Stimulated activated effector memory CD8-positive, alpha-beta T cell treated with anti-CD3 and anti-CD28 coated beads, Interleukin-12 subunit alpha, Interleukin-12 subunit beta, amount 100 ng/mL, for 72 hours (primary cell): ENCODE data around the gene MAP7.
"Not testable (repeated sequence)": the region's sequence is repeated elsewhere in the genome, so short reads cannot be mapped to it uniquely, and the experiment has no call there.

Source experiments
- ATAC-seq: fragments of 150-1000 bp; cut with Tn5 transposase; 2 replicates; pipeline ENCODE4 v1.10.0; 2021
- DNase-seq, 2 donors: peaks; one replicate each; pipeline ENCODE4 v3.0.0; 2021 to 2022; ENCODE audit warnings: low spot score in 2 of 2
- H3K27ac Mint-ChIP-seq: one replicate; pipeline ENCODE4 v1.8.0; 2022; ENCODE audit warnings: mild to moderate bottlenecking, mixed read lengths
- H3K36me3 Mint-ChIP-seq: one replicate; pipeline ENCODE4 v1.8.0; 2022; ENCODE audit warnings: mild to moderate bottlenecking, mixed read lengths
- H3K4me1 Mint-ChIP-seq: one replicate; pipeline ENCODE4 v1.8.0; 2022; ENCODE audit warnings: mixed read lengths
- H3K4me3 Mint-ChIP-seq: one replicate; pipeline ENCODE4 v1.8.0; 2022; ENCODE audit warnings: mild to moderate bottlenecking, mixed read lengths
- H3K9me3 Mint-ChIP-seq: one replicate; pipeline ENCODE4 v1.8.0; 2022; ENCODE audit warnings: mixed read lengths

Gene MAP7

DNA sequence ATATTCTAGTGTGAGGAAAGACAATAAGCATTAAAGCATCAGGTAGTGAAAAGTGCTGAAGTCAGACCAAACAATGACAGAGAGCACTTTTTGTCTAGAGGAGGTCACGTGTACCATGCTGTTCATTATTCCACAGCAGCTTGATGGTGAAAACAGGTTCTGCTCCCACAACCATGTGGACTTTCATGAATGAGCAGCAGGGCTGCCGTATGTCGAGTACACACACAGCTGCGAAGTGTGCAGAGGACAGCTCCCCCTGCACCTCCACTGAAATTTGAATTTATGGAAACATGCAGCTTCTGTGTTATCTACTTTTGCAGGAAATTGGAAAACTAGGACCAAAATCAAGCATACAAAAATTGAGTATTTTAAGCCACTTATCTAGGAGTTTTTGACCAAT is 85.3 kb downstream of the MAP7 start:
- H3K9me3 Mint-ChIP-seq, result no peaks in the 10 kb centered on the region
- peaks cover 6% of the 10 kb centered on the region for H3K4me1 Mint-ChIP-seq
- H3K36me3 Mint-ChIP-seq, result no peaks in the 10 kb centered on the region
- H3K27ac Mint-ChIP-seq, result no peak overlapping the region
- no peak for DNase-seq
- no peak overlapping the region for H3K4me3 Mint-ChIP-seq
- ATAC-seq, result no peak

DNA sequence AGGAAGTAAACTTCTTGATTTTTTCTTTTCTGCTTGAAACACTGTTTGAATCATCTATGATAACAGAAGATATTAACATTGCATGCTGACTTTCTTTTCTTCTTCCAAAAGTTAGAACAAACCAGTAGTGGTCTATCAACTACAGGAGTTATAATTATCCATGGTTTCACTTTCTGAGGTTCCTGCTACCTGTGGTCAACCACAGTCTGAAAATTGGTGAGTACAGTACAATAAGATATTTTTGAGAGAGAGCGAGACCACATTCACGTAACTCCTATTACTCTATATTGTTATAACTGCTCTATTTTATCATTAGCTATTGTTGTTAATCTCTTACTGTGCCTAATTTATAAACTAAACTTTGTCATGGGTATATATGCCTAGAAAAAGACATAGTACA is 86.1 kb downstream of the MAP7 start:
- ATAC-seq (no peak), DNase-seq (no peak)
- Mint-ChIP-seq H3K9me3 (no peaks in the 10 kb centered on the region), H3K4me3 (no peak overlapping the region), H3K4me1 (peaks cover 2% of the 10 kb centered on the region), H3K36me3 (no peaks in the 10 kb centered on the region), H3K27ac (no peak overlapping the region)

DNA sequence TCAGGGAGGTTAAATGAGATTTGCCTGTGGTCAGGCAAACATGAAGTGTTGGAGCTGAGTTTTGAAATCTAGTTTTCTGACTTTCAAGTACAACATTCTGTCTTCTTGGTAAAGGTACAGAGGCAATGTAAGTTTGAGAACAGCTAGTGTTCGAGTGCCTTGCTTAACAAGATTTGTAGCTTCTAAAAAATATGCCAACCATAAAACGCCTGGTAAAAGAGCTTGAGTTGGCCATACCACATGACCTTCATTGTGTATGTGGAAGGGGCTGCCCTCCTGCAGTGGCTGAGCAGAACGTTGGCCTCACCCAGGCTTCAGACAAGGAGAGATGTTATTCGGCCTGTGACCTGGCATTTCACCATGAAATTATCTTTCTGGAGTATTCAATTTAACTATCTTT is 86.5 kb downstream of the MAP7 start:
- Mint-ChIP-seq H3K4me3 (no peak overlapping the region), H3K27ac (no peak overlapping the region), H3K36me3 (no peaks in the 10 kb centered on the region), H3K4me1 (no peaks in the 10 kb centered on the region), H3K9me3 (no peaks in the 10 kb centered on the region)
- no peak for ATAC-seq
- DNase-seq, result no peak

DNA sequence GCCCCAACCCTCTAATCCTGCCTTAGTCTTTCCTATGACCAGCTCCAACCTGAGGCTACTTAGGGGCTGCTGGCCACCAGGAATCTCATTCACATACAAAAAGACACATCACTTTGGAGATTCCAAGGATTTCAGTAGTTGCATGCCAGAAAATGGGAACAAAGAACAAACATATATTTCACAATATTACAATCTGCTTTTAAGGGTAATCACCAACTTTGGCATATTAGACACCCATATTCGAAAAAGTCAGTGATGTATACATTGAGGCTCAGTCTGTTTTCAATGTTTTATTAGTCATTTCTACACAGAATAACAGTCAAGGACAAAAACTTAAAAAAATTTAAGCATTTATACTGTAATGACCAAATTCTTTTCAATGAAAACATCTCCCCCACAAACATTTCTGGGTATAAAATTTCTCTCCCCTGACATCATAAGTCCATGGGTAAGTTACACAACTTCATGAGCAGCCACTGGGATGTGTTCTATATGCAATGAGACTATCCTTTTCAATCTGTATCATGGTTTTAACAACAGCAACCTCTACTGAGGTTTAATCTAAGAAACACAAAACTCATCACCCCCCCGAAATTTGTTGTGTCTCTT is 103.5 kb downstream of the MAP7 start:
- Mint-ChIP-seq H3K9me3 (no peaks in the 10 kb centered on the region), H3K27ac (no peak overlapping the region), H3K4me1 (no peaks in the 10 kb centered on the region), H3K36me3 (no peaks in the 10 kb centered on the region), H3K4me3 (no peak overlapping the region)
- ATAC-seq (no peak), DNase-seq (no peak)

DNA sequence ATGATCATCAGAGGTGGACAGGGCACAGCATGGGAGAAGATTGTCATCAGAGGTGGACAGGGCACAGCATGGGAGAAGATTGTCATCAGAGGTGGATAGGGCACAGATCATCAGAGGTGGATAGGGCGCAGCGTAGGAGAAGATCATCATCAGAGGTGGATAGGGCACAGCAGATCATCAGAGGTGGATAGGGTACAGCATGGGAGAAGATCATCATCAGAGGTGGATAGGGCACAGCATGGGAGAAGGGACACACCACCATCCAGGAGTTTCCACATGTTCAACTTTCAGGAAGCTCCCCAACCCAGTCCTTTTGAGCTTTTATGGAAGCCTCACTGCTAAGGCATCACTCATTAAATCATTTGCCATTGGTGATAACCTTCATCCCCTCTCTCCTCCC is 104.1 kb downstream of the MAP7 start:
- H3K4me3 Mint-ChIP-seq, result no peak overlapping the region
- no peaks in the 10 kb centered on the region for H3K36me3 Mint-ChIP-seq
- H3K4me1 Mint-ChIP-seq, result no peaks in the 10 kb centered on the region
- H3K27ac Mint-ChIP-seq, result no peak overlapping the region
- H3K9me3 Mint-ChIP-seq, result no peaks in the 10 kb centered on the region
- ATAC-seq (no peak), DNase-seq (no peak)

DNA sequence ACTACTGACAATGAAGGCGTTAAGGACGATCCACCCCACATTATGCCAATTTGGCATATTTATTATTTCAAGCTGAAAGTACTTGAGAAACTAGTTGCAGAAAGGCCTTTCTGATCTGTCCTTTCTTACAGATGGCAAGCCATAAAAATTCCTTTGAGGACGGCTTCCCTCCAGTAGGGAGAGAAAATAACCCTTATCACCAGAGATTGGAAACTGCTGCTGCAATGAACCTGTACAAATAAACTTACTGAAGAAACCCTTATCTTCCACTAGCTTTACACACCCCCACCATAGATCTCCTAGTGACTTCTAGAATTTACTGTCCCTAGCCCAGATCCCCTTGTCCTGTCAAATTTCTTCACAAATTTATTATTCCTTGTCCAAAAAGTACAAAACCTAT is 105.2 kb downstream of the MAP7 start:
- DNase-seq (no peak), ATAC-seq (no peak)
- H3K27ac Mint-ChIP-seq, result no peak overlapping the region
- H3K4me3 Mint-ChIP-seq, result no peak overlapping the region
- no peaks in the 10 kb centered on the region for H3K36me3 Mint-ChIP-seq
- H3K9me3 Mint-ChIP-seq, result no peaks in the 10 kb centered on the region
- no peaks in the 10 kb centered on the region for H3K4me1 Mint-ChIP-seq

DNA sequence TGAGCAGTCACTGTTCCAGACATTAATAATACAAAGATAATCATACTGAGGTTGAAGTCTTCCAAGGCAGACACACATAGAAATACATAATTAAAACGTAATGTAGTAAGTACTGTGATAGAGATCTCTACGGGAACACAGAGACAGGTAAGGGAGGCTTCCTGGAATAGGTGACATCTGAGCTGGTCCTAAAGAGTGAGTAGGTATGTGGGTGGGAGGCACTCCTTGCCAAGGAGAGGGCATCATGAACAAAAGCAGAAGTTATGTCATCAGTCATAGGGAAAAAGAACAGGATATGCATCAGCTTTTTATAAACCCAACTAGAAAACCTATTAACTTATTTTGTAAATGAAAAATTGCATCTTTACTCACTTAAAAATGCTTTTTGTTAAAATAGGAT is 110.0 kb downstream of the MAP7 start:
- ATAC-seq (no peak), DNase-seq (no peak)
- H3K36me3 Mint-ChIP-seq, result no peaks in the 10 kb centered on the region
- no peaks in the 10 kb centered on the region for H3K4me1 Mint-ChIP-seq
- no peaks in the 10 kb centered on the region for H3K9me3 Mint-ChIP-seq
- no peak overlapping the region for H3K27ac Mint-ChIP-seq
- H3K4me3 Mint-ChIP-seq, result no peak overlapping the region

DNA sequence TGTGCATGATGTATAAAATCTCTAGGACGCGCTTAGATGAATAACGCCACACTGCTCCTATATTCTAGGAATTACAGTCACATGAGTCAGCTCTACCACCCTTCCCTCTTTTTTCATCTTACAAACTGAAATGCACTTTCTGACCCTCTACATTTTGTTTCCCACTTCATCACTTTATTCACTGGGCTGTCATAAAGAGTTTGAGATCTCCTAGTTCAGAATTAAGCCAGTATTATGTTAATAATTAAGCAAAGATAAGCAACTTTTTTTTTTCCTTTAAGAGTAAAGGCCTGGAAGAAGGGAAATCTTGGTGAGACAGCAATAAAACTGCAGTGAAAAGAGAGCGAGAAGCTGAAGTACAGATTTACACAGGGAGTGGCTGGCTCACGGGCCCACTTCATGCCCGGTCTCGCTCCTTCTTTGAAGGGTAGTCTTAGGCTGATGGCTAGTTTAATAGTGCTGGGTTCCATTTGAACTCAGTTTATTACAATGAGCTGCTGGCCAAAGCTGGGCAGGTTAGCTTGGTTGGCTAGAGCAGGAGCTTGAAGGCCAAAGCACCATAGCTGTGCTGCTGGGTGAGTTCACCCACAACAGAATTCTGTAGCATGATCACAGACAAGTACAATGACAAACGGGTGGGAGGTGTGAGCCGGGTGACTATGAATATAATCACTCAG is 110.6 kb downstream of the MAP7 start:
- ATAC-seq, result no peak
- Mint-ChIP-seq H3K4me1 (no peaks in the 10 kb centered on the region), H3K36me3 (no peaks in the 10 kb centered on the region), H3K9me3 (no peaks in the 10 kb centered on the region), H3K27ac (no peak overlapping the region), H3K4me3 (no peak overlapping the region)
- DNase-seq, result no peak

DNA sequence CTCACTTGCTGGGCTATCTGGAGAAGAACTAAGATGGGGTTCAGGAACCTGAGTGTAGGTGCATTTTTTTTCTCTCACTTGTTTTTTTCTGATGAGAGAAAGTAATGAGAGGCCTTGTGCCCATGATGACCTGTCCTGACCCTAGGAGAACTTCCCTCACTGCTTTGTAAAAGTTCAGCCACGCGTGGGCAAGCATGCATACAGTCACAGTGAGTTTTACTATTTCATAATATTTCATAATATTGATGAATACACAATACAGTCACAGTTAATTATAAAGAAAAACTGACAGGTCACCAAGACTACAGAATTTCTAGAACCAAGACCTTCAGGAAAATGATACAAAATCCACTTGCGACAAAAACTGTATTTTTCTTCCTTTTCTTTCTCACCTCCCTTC is 111.8 kb downstream of the MAP7 start:
- Mint-ChIP-seq H3K27ac (no peak overlapping the region), H3K4me3 (no peak overlapping the region), H3K4me1 (no peaks in the 10 kb centered on the region), H3K36me3 (no peaks in the 10 kb centered on the region), H3K9me3 (no peaks in the 10 kb centered on the region)
- no peak for ATAC-seq
- DNase-seq, result no peak

DNA sequence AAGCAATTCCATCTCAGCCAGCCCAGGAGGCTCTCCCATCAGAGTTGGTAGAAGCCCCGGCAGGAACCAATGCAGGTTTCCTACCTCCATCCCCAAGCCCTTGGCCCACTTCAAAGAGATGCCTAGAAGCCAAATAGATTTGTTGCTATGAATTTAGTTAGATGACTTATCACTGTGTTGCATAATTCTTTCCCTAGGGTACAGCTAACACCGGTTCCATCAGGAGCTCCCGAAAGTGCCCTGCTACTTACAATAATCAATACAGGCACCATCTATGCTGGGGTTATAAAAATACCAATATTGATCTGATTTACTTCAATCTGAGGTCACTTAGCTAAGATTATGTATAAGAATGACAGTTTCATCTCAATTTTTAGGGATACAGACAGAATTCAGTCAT is 113.0 kb downstream of the MAP7 start:
- H3K27ac Mint-ChIP-seq, result no peak overlapping the region
- no peak overlapping the region for H3K4me3 Mint-ChIP-seq
- H3K4me1 Mint-ChIP-seq, result no peaks in the 10 kb centered on the region
- H3K9me3 Mint-ChIP-seq, result no peaks in the 10 kb centered on the region
- no peaks in the 10 kb centered on the region for H3K36me3 Mint-ChIP-seq
- ATAC-seq, result no peak
- DNase-seq, result no peak

DNA sequence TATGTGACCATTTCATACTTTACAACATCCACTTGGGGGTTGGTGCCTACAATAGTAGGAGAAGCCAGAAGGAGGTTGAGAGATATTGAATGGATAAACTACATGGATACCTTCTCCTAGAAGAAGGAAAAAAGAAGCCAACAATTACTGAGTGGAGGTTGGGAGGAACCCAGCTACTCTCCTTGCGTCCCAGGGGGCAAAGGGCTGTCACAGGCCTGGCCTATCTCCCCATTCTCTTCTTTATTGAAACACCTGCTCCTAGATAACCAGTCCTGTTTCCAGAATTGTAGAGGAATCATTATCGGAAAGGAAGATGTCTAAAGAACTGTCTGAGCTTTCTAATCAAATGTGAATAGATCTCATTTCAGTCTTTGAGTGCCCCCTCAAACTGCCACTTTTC is 115.1 kb downstream of the MAP7 start:
- Mint-ChIP-seq H3K9me3 (no peaks in the 10 kb centered on the region), H3K27ac (no peak overlapping the region), H3K36me3 (no peaks in the 10 kb centered on the region), H3K4me3 (no peak overlapping the region), H3K4me1 (no peaks in the 10 kb centered on the region)
- no peak for ATAC-seq
- DNase-seq, result no peak

DNA sequence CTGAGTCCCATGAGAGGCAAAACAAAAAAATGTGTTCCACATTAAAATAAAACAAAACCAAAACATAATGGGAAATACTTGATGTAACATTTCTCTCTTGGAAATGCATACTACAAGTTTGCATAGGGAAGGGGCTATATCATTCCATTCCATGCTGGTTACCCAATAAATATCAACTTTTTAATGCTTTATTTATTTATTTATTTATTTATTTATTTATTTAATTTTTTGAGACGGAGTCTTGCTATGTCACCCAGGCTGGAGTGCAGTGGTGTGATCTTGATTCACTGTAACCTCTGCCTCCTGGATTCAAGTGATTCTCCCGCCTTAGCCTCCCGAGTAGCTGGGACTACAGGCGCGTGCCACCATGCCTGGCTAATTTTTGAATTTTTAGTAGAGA is 118.9 kb downstream of the MAP7 start:
- not testable (repeated sequence) for H3K36me3 Mint-ChIP-seq, H3K4me3 Mint-ChIP-seq, H3K27ac Mint-ChIP-seq, H3K9me3 Mint-ChIP-seq, ATAC-seq, DNase-seq, H3K4me1 Mint-ChIP-seq

DNA sequence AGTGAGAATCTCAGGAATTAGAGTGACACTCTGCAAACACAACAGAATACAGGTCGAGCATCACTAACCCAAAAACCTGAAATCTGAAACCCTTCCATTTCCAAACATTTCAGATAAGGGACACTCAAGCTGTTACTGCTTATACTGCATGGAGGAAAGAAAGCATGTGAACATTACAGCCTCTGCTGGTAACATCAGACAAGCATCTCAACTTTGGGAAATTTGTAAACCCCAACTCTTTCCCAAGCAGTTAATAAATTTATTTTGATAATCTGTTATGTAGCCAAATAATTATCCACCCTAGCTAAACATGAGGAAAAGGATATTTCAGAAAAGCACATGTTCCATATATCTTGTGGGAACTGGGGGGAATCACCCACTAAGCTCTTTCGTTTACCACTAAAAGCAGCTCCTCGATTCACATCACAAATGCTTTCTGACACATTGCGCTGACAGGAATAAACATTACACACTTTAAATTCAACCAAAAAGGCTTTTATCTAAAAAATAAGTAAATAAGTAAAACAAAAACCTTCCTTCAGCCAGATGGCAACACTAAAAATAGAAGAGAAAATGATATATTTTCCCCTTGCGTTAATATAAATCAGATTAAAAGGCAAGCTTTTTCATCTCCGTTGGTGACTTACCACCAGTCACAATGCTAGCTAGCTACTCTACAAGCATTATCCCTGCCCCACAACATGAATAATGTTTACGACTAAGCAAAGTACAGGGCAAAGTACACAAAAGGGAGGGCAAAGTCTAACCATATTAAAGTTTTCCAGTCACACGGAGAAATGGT is 120.8 kb downstream of the MAP7 start:
- no peak overlapping the region for H3K4me3 Mint-ChIP-seq
- H3K9me3 Mint-ChIP-seq, result no peaks in the 10 kb centered on the region
- DNase-seq (no peak), ATAC-seq (no peak)
- no peak overlapping the region for H3K27ac Mint-ChIP-seq
- H3K4me1 Mint-ChIP-seq, result no peaks in the 10 kb centered on the region
- H3K36me3 Mint-ChIP-seq, result no peaks in the 10 kb centered on the region

DNA sequence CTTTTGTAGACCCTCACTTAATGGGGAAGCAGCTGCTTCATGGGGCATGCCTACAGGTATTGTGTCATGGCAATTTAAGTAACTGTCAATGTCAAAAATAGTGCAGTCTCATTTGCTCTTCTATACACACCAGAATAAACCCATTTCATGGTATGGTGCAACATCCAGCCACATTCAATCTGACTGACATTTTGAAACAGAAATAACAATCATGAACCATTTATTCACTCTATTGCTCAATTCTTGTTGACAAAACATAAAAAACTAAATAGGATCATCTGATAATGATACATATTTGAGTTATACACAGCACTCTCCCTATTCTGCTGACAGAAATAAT is 122.9 kb downstream of the MAP7 start:
- no peaks in the 10 kb centered on the region for H3K4me1 Mint-ChIP-seq
- DNase-seq (no peak), ATAC-seq (no peak)
- H3K4me3 Mint-ChIP-seq, result no peak overlapping the region
- no peaks in the 10 kb centered on the region for H3K36me3 Mint-ChIP-seq
- H3K27ac Mint-ChIP-seq, result no peak overlapping the region
- H3K9me3 Mint-ChIP-seq, result no peaks in the 10 kb centered on the region

DNA sequence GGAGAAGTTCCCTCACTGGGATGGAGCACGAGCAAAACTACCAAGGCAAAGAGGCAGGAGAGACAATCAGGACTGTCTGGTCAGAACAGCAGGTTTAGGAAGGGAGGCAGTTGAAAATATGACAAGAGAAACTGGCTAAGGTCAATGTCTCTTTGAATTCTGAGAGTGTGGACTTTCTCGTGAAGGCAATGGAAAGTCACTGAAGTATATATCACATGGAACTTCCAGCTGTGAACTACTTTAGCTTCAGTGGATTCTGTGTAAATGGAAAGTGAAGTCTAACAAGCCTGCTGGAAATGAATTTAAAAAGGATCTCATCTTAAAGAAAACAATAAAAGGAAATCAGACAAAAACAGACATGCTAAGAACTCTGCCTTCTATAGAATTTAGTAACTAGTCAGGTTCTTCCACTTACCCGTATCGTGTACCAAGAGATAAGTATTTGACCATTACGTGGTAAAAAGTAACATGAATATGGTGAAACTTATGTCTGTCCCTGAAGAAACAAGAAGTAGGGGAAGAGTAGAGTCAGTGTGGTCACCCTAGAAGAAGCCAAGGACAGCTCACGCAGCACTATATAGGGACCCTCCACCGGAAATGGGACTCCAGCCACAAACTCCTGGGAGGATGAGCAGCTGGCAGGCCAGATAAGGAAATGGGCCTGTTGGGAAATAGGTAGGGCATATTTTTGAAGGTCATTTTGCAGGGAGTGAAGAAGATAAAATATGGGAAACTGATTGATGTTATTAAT is 123.4 kb downstream of the MAP7 start:
- no peak overlapping the region for H3K27ac Mint-ChIP-seq
- no peak overlapping the region for H3K4me3 Mint-ChIP-seq
- H3K9me3 Mint-ChIP-seq, result no peaks in the 10 kb centered on the region
- no peaks in the 10 kb centered on the region for H3K36me3 Mint-ChIP-seq
- ATAC-seq (no peak), DNase-seq (no peak)
- H3K4me1 Mint-ChIP-seq, result no peaks in the 10 kb centered on the region

DNA sequence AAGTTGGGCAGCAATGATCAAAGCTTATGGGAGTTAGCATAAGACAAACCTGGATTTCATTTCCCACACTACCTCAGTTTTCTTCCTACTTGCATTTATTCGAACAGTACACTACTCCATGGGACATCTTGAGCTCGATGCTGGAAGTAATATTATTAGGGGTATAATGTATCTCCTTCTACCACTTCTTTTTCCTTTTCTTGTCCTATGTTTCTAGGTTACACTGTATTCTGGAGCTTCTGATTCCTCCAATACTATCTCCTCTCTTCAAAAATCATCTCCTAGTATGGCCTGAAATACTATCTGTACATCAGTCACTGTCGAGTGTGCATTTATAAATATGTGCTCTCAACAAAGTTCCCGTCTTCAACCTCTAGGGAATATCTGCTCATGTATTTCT is 124.4 kb downstream of the MAP7 start:
- Mint-ChIP-seq H3K9me3 (no peaks in the 10 kb centered on the region), H3K27ac (no peak overlapping the region), H3K4me1 (no peaks in the 10 kb centered on the region), H3K4me3 (no peak overlapping the region), H3K36me3 (no peaks in the 10 kb centered on the region)
- DNase-seq (no peak), ATAC-seq (no peak)
